GM23338 (cell line): ENCODE results near the gene OR8B2. TPM values are rescaled to one million over a fixed set of nuclear protein-coding genes. Genes with fewer than 3 reads are reported as not detected.

Experiments
- ATAC-seq: fragments of 200-7000 bp; cut with Tn5 transposase; 3 replicates; pipeline ENCODE4 v1.9.1; 2020
- DNase-seq: peaks from one replicate; pipeline ENCODE4 v3.0.0-alpha.2; 2015; ENCODE audit warnings: low spot score
- H2AFZ ChIP-seq: fragments of 200-600 bp; sonication (generic); 2 replicates; pipeline ENCODE4 v1.8.0; 2016; ENCODE audit warnings: antibody characterized with exemption, mild to moderate bottlenecking, moderate library complexity
- H3F3A ChIP-seq: fragments of 200-600 bp; sonication (generic); replicated peaks from 2 replicates; pipeline ENCODE4 v1.8.0; 2017; ENCODE audit warnings: antibody characterized with exemption, mixed run types, low read depth
- H3K27ac ChIP-seq: fragments of 200-600 bp; sonication (generic); 2 replicates; pipeline ENCODE4 v1.6.1; 2016; ENCODE audit warnings: low read depth
- H3K27me3 ChIP-seq: fragments of 200-600 bp; sonication (generic); 2 replicates; pipeline ENCODE4 v1.8.0; 2016; ENCODE audit warnings: mild to moderate bottlenecking, mixed run types, moderate library complexity; ENCODE audit not compliant: insufficient read depth
- H3K36me3 ChIP-seq: fragments of 200-600 bp; sonication (generic); 2 replicates; pipeline ENCODE4 v1.8.0; 2016; ENCODE audit warnings: mild to moderate bottlenecking; ENCODE audit not compliant: insufficient read depth
- H3K4me1 ChIP-seq: fragments of 200-600 bp; sonication (generic); 2 replicates; pipeline ENCODE4 v1.8.0; 2016; ENCODE audit warnings: mild to moderate bottlenecking, moderate library complexity; ENCODE audit not compliant: insufficient read depth
- H3K4me2 ChIP-seq: fragments of 200-600 bp; sonication (generic); 2 replicates; pipeline ENCODE4 v1.7.1; 2017; ENCODE audit warnings: mixed run types
- H3K4me3 ChIP-seq: fragments of 200-600 bp; sonication (generic); 2 replicates; pipeline ENCODE4 v1.6.1; 2016; ENCODE audit warnings: mixed run types
- H3K79me2 ChIP-seq: fragments of 200-600 bp; sonication (generic); replicated peaks from 2 replicates; pipeline ENCODE4 v1.8.0; 2017; ENCODE audit warnings: mild to moderate bottlenecking; ENCODE audit not compliant: insufficient read depth
- H3K9me2 ChIP-seq: fragments of 200-600 bp; sonication (generic); 2 replicates; pipeline ENCODE4 v1.8.0; 2017; ENCODE audit not compliant: insufficient read depth
- H4K20me1 ChIP-seq: fragments of 200-600 bp; sonication (generic); replicated peaks from 2 replicates; pipeline ENCODE4 v1.8.0; 2017; ENCODE audit warnings: mild to moderate bottlenecking; ENCODE audit not compliant: insufficient read depth
- H3K27ac Mint-ChIP-seq: 2 replicates; pipeline ENCODE4 v1.8.0; 2020; ENCODE audit warnings: inconsistent platforms, mild to moderate bottlenecking, moderate library complexity, mixed read lengths
- H3K27me3 Mint-ChIP-seq: 3 replicates; pipeline ENCODE4 v1.8.0; 2022; ENCODE audit warnings: low read depth, mild to moderate bottlenecking, moderate library complexity, mixed read lengths, inconsistent platforms; ENCODE audit not compliant: insufficient read depth, poor library complexity
- H3K36me3 Mint-ChIP-seq: 3 replicates; pipeline ENCODE4 v1.8.0; 2021; ENCODE audit warnings: low read depth, mild to moderate bottlenecking, inconsistent platforms, moderate library complexity, mixed read lengths
- H3K4me1 Mint-ChIP-seq: 3 replicates; pipeline ENCODE4 v1.8.0; 2020; ENCODE audit warnings: mild to moderate bottlenecking, inconsistent platforms, mixed read lengths
- H3K4me3 Mint-ChIP-seq: 3 replicates; pipeline ENCODE4 v1.8.0; 2021; ENCODE audit warnings: moderate library complexity, mild to moderate bottlenecking, inconsistent platforms, mixed read lengths
- H3K9me3 Mint-ChIP-seq: 3 replicates; pipeline ENCODE4 v1.8.0; 2020; ENCODE audit warnings: moderate library complexity, mild to moderate bottlenecking, inconsistent platforms, mixed read lengths
- CREB1 ChIP-seq: fragments of 250-450 bp; sonication (Bioruptor Pico); IDR thresholded peaks from 2 replicates; pipeline ENCODE4 v1.5.0; 2020; ENCODE audit warnings: low read depth, mild to moderate bottlenecking, moderate library complexity
- EZH2 ChIP-seq: fragments of 200-600 bp; sonication (generic); IDR thresholded peaks from one replicate; pipeline ENCODE4 v1.8.0; 2017; ENCODE audit warnings: antibody characterized with exemption, mild to moderate bottlenecking, low read depth; ENCODE audit not compliant: unreplicated experiment
- EZH2phosphoT487 ChIP-seq: fragments of 200-600 bp; sonication (generic); IDR thresholded peaks from one replicate; pipeline ENCODE4 v1.8.1; 2018; ENCODE audit warnings: antibody characterized with exemption; ENCODE audit not compliant: unreplicated experiment
- NANOG ChIP-seq: IDR thresholded peaks from 2 replicates; pipeline ENCODE4 v1.6.1; 2016; ENCODE audit warnings: antibody characterized with exemption, borderline replicate concordance
- POLR2AphosphoS5 ChIP-seq: IDR thresholded peaks from 2 replicates; pipeline ENCODE4 v1.6.1; 2016; ENCODE audit warnings: antibody characterized with exemption, low read depth
- STAT1 ChIP-seq: IDR thresholded peaks from one replicate; pipeline ENCODE4 v1.6.1; 2016; ENCODE audit warnings: antibody characterized with exemption; ENCODE audit not compliant: unreplicated experiment
- ZNF114 ChIP-seq: fragments of 250-450 bp; sonication (Bioruptor Pico); IDR thresholded peaks from 2 replicates; pipeline ENCODE4 v1.5.0; 2020; ENCODE audit warnings: mild to moderate bottlenecking, moderate library complexity
- ZNF331 ChIP-seq: fragments of 250-450 bp; sonication (Bioruptor Pico); IDR thresholded peaks from 2 replicates; pipeline ENCODE4 v1.5.0; 2020; ENCODE audit warnings: low read depth, mild to moderate bottlenecking, moderate library complexity
- polyA plus RNA-seq: library from polyadenylated mRNA; unstranded; fragments of >200 nt; fragmentation: Nextera tagmentation; extraction: Ambion mirVana; gene quantifications from 2 replicates; pipeline ENCODE4 v1.2.1, GENCODE V29; 2016
- total RNA-seq: library from RNA; depleted of rRNA; stranded (reverse); fragments of >200 nt; shearing (Covaris generic); gene quantifications from 2 replicates; pipeline ENCODE4 v1.2.3, GENCODE V29; 2014
- TF ChIP-seq, protein P1 (sequence below): IDR thresholded peaks from 2 replicates; pipeline ENCODE4 v1.6.1; 2016; ENCODE audit warnings: antibody characterized with exemption
- TF ChIP-seq, protein P2 (sequence below): IDR thresholded peaks from one replicate; pipeline ENCODE4 v1.6.1; 2018; ENCODE audit warnings: antibody characterized with exemption; ENCODE audit not compliant: unreplicated experiment
- TF ChIP-seq, protein P3 (sequence below): fragments of 250-450 bp; sonication (Bioruptor Pico); IDR thresholded peaks from 2 replicates; pipeline ENCODE4 v1.5.0; 2020; ENCODE audit warnings: mild to moderate bottlenecking, moderate library complexity
- TF ChIP-seq, protein P4 (sequence below), 2 experiments: fragments of 200-600 bp in 1 of 2; sonication (generic) in 1 of 2; conservative IDR thresholded peaks; 2 replicates each; pipeline versions ENCODE4 v1.5.1 to v1.6.1; 2016 to 2017; ENCODE audit warnings: antibody characterized with exemption in 2 of 2, low read depth in 2 of 2, mild to moderate bottlenecking in 2 of 2, moderate library complexity in 1 of 2

The OR8B2 gene
- total and polyA plus RNA-seq, 2 experiments from 2014 or later, result not detected

DNA sequence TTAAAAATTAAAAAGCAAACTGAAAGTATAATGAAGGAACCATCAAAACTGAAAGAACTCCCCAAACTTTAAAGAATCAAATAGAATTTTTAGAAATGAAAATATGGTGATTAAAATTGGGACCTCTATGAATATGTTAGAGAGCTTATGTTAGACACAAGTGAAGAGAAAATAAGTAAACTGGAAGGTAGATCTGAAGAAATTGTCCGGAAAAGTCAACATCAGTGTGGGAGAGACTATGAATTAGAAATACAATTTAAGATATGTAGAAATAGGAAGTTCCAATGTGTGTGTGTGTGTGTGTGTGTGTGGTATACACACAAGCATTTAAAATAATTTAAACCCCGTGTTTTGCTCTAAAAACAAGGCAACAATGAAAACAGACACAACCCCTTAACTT is 45.3 kb upstream of the OR8B2 start:
- Histone ChIP-seq H3K27ac (no peak overlapping the region), H3K4me1 (no peaks in the 10 kb centered on the region), H3K36me3 (no peaks in the 10 kb centered on the region), H3K27me3 (no peaks in the 10 kb centered on the region), H3K4me3 (no peak overlapping the region), H3K4me2 (no peak overlapping the region), H2AFZ (no peak overlapping the region), H4K20me1 (no peaks in the 10 kb centered on the region), H3K79me2 (no peaks in the 10 kb centered on the region), H3K9me2 (peaks cover 2% of the 10 kb centered on the region; the same call in 1 of the 2 replicates), H3F3A (no peaks in the 10 kb centered on the region)
- no peak overlapping the region for H3K27ac Mint-ChIP-seq
- H3K36me3 Mint-ChIP-seq, result peaks cover 8% of the 10 kb centered on the region; the same call in 1 of the 3 replicates
- TF ChIP-seq, protein P1, sequence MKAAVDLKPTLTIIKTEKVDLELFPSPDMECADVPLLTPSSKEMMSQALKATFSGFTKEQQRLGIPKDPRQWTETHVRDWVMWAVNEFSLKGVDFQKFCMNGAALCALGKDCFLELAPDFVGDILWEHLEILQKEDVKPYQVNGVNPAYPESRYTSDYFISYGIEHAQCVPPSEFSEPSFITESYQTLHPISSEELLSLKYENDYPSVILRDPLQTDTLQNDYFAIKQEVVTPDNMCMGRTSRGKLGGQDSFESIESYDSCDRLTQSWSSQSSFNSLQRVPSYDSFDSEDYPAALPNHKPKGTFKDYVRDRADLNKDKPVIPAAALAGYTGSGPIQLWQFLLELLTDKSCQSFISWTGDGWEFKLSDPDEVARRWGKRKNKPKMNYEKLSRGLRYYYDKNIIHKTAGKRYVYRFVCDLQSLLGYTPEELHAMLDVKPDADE, result no peak
- no peak for TF ChIP-seq POLR2AphosphoS5
- TF ChIP-seq ZNF114 (CRISPR knock-in tag), result no peak
- TF ChIP-seq EZH2phosphoT487, result no peak
- no peak for TF ChIP-seq CREB1
- TF ChIP-seq, protein P2, sequence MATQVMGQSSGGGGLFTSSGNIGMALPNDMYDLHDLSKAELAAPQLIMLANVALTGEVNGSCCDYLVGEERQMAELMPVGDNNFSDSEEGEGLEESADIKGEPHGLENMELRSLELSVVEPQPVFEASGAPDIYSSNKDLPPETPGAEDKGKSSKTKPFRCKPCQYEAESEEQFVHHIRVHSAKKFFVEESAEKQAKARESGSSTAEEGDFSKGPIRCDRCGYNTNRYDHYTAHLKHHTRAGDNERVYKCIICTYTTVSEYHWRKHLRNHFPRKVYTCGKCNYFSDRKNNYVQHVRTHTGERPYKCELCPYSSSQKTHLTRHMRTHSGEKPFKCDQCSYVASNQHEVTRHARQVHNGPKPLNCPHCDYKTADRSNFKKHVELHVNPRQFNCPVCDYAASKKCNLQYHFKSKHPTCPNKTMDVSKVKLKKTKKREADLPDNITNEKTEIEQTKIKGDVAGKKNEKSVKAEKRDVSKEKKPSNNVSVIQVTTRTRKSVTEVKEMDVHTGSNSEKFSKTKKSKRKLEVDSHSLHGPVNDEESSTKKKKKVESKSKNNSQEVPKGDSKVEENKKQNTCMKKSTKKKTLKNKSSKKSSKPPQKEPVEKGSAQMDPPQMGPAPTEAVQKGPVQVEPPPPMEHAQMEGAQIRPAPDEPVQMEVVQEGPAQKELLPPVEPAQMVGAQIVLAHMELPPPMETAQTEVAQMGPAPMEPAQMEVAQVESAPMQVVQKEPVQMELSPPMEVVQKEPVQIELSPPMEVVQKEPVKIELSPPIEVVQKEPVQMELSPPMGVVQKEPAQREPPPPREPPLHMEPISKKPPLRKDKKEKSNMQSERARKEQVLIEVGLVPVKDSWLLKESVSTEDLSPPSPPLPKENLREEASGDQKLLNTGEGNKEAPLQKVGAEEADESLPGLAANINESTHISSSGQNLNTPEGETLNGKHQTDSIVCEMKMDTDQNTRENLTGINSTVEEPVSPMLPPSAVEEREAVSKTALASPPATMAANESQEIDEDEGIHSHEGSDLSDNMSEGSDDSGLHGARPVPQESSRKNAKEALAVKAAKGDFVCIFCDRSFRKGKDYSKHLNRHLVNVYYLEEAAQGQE, result no peak
- no peak for TF ChIP-seq NANOG
- TF ChIP-seq STAT1, result no peak
- TF ChIP-seq ZNF331 (CRISPR knock-in tag), result no peak
- TF ChIP-seq, protein P3, sequence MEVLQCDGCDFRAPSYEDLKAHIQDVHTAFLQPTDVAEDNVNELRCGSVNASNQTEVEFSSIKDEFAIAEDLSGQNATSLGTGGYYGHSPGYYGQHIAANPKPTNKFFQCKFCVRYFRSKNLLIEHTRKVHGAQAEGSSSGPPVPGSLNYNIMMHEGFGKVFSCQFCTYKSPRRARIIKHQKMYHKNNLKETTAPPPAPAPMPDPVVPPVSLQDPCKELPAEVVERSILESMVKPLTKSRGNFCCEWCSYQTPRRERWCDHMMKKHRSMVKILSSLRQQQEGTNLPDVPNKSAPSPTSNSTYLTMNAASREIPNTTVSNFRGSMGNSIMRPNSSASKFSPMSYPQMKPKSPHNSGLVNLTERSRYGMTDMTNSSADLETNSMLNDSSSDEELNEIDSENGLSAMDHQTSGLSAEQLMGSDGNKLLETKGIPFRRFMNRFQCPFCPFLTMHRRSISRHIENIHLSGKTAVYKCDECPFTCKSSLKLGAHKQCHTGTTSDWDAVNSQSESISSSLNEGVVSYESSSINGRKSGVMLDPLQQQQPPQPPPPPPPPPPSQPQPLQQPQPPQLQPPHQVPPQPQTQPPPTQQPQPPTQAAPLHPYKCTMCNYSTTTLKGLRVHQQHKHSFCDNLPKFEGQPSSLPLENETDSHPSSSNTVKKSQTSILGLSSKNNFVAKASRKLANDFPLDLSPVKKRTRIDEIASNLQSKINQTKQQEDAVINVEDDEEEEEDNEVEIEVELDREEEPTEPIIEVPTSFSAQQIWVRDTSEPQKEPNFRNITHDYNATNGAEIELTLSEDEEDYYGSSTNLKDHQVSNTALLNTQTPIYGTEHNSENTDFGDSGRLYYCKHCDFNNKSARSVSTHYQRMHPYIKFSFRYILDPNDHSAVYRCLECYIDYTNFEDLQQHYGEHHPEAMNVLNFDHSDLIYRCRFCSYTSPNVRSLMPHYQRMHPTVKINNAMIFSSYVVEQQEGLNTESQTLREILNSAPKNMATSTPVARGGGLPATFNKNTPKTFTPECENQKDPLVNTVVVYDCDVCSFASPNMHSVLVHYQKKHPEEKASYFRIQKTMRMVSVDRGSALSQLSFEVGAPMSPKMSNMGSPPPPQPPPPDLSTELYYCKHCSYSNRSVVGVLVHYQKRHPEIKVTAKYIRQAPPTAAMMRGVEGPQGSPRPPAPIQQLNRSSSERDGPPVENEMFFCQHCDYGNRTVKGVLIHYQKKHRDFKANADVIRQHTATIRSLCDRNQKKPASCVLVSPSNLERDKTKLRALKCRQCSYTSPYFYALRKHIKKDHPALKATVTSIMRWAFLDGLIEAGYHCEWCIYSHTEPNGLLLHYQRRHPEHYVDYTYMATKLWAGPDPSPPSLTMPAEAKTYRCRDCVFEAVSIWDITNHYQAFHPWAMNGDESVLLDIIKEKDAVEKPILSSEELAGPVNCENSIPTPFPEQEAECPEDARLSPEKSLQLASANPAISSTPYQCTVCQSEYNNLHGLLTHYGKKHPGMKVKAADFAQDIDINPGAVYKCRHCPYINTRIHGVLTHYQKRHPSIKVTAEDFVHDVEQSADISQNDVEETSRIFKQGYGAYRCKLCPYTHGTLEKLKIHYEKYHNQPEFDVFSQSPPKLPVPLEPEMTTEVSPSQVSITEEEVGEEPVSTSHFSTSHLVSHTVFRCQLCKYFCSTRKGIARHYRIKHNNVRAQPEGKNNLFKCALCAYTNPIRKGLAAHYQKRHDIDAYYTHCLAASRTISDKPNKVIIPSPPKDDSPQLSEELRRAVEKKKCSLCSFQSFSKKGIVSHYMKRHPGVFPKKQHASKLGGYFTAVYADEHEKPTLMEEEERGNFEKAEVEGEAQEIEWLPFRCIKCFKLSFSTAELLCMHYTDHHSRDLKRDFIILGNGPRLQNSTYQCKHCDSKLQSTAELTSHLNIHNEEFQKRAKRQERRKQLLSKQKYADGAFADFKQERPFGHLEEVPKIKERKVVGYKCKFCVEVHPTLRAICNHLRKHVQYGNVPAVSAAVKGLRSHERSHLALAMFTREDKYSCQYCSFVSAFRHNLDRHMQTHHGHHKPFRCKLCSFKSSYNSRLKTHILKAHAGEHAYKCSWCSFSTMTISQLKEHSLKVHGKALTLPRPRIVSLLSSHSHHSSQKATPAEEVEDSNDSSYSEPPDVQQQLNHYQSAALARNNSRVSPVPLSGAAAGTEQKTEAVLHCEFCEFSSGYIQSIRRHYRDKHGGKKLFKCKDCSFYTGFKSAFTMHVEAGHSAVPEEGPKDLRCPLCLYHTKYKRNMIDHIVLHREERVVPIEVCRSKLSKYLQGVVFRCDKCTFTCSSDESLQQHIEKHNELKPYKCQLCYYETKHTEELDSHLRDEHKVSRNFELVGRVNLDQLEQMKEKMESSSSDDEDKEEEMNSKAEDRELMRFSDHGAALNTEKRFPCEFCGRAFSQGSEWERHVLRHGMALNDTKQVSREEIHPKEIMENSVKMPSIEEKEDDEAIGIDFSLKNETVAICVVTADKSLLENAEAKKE (CRISPR knock-in tag), result no peak
- no peak for TF ChIP-seq EZH2
- TF ChIP-seq, protein P4, sequence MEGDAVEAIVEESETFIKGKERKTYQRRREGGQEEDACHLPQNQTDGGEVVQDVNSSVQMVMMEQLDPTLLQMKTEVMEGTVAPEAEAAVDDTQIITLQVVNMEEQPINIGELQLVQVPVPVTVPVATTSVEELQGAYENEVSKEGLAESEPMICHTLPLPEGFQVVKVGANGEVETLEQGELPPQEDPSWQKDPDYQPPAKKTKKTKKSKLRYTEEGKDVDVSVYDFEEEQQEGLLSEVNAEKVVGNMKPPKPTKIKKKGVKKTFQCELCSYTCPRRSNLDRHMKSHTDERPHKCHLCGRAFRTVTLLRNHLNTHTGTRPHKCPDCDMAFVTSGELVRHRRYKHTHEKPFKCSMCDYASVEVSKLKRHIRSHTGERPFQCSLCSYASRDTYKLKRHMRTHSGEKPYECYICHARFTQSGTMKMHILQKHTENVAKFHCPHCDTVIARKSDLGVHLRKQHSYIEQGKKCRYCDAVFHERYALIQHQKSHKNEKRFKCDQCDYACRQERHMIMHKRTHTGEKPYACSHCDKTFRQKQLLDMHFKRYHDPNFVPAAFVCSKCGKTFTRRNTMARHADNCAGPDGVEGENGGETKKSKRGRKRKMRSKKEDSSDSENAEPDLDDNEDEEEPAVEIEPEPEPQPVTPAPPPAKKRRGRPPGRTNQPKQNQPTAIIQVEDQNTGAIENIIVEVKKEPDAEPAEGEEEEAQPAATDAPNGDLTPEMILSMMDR (conservative IDR thresholded peaks at IDR 0.05; ENCODE audit: low read depth in 2 of 2), result no peak
- no peak for ATAC-seq
- no peak overlapping the region for H3K4me3 Mint-ChIP-seq
- DNase-seq, result no peak
- no peaks in the 10 kb centered on the region for H3K4me1 Mint-ChIP-seq
- no peaks in the 10 kb centered on the region for H3K27me3 Mint-ChIP-seq
- H3K9me3 Mint-ChIP-seq, result peaks cover 9% of the 10 kb centered on the region; the same call in 2 of the 3 replicates
